Breast epithelium (tissue), 3 donors: Measurements from ENCODE around the gene SLC25A5.
"Not testable (repeated sequence)": the region's sequence is repeated elsewhere in the genome, so short reads cannot be mapped to it uniquely, and the experiment has no call there.

Experiments used
- POLR2A ChIP-seq: fragments of 450-650 bp; IDR thresholded peaks from one replicate; pipeline ENCODE4 v1.6.1; 2016; ENCODE audit warnings: antibody characterized with exemption, mild to moderate bottlenecking, moderate library complexity
- POLR2AphosphoS5 ChIP-seq, 3 donors: sonication (generic); formaldehyde crosslinking; IDR thresholded peaks; one replicate each; pipeline ENCODE4 v1.6.1; 2017; ENCODE audit warnings: antibody characterized with exemption in 3 of 3
- TF ChIP-seq, protein P1 (sequence below), 3 donors: fragments of 450-650 bp; IDR thresholded peaks; one replicate each; pipeline ENCODE4 v1.5.1; 2016 to 2017; ENCODE audit warnings: antibody characterized with exemption in 3 of 3, mild to moderate bottlenecking in 3 of 3, moderate library complexity in 3 of 3

DNA sequence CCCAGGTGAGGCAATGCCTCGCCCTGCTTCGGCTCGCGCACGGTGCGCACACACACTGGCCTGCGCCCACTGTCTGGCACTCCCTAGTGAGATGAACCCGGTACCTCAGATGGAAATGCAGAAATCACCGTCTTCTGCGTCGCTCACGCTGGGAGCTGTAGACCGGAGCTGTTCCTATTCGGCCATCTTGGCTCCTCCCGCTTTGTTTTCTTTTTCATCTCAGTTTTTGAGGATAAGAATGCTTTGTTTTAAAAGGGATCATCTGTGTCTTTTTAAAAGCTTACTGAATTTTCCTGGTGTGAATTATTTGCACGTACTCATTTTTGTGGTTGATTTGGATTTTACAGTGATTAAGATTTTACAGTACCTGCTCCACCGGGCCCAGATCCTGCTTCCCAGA lies 26.9 kb upstream of the SLC25A5 start:
- TF ChIP-seq POLR2A; POLR2AphosphoS5 (IDR thresholded peaks at IDR 0.05): not testable (repeated sequence)
- TF ChIP-seq, protein P1, sequence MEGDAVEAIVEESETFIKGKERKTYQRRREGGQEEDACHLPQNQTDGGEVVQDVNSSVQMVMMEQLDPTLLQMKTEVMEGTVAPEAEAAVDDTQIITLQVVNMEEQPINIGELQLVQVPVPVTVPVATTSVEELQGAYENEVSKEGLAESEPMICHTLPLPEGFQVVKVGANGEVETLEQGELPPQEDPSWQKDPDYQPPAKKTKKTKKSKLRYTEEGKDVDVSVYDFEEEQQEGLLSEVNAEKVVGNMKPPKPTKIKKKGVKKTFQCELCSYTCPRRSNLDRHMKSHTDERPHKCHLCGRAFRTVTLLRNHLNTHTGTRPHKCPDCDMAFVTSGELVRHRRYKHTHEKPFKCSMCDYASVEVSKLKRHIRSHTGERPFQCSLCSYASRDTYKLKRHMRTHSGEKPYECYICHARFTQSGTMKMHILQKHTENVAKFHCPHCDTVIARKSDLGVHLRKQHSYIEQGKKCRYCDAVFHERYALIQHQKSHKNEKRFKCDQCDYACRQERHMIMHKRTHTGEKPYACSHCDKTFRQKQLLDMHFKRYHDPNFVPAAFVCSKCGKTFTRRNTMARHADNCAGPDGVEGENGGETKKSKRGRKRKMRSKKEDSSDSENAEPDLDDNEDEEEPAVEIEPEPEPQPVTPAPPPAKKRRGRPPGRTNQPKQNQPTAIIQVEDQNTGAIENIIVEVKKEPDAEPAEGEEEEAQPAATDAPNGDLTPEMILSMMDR (IDR thresholded peaks at IDR 0.05): not testable (repeated sequence)
